MG63 (cell line): ENCODE data around the gene IFFO2. TPM values are rescaled to one million over a fixed set of nuclear protein-coding genes. Genes with fewer than 3 reads are reported as not detected.

Experiments
- DNase-seq: peaks from one replicate; pipeline ENCODE4 v3.0.0-alpha.2; 2020
- H3K27me3 ChIP-seq: fragments of 250-450 bp; sonication (Bioruptor Pico); 2 replicates; pipeline ENCODE4 v1.5.1; 2020; ENCODE audit warnings: mild to moderate bottlenecking, moderate library complexity
- H3K36me3 ChIP-seq: fragments of 250-450 bp; sonication (Bioruptor Pico); 2 replicates; pipeline ENCODE4 v1.5.1; 2020; ENCODE audit warnings: mild to moderate bottlenecking, moderate library complexity
- H3K4me3 ChIP-seq: fragments of 250-450 bp; sonication (Bioruptor Pico); 2 replicates; pipeline ENCODE4 v1.5.1; 2020; ENCODE audit warnings: mild to moderate bottlenecking, moderate library complexity
- H3K9me3 ChIP-seq: fragments of 250-450 bp; sonication (Bioruptor Pico); 2 replicates; pipeline ENCODE4 v1.5.1; 2020; ENCODE audit warnings: mild to moderate bottlenecking, moderate library complexity
- total RNA-seq: library from RNA; depleted of rRNA; stranded (reverse); fragments of >200 nt; shearing (Covaris generic); gene quantifications from 2 replicates; pipeline ENCODE4 v1.2.3, GENCODE V29; 2014; ENCODE audit warnings: low replicate concordance

The IFFO2 gene
- total RNA-seq, 1 experiment from 2014 or later: 3.9 TPM

GRCh38 chr1:18919197-18919905, 37.1 kb downstream of the IFFO2 start:
- H3K9me3 ChIP-seq: no peaks in the 10 kb centered on the region
- no peak for DNase-seq
- H3K27me3 ChIP-seq: no peaks in the 10 kb centered on the region
- no peaks in the 10 kb centered on the region for H3K36me3 ChIP-seq
- no peak overlapping the region for H3K4me3 ChIP-seq

- no peaks in the 10 kb centered on the region for H3K9me3 ChIP-seq
- no peak overlapping the region for H3K4me3 ChIP-seq
- no peaks in the 10 kb centered on the region for H3K27me3 ChIP-seq
- no peak for DNase-seq
- H3K36me3 ChIP-seq: no peaks in the 10 kb centered on the region
These were observed 38.1 kb downstream of the IFFO2 start for GRCh38 chr1:18918417-18918816.

GRCh38 chr1:18917071-18917799, 39.2 kb downstream of the IFFO2 start:
- no peaks in the 10 kb centered on the region for H3K27me3 ChIP-seq
- DNase-seq: no peak
- H3K4me3 ChIP-seq: no peak overlapping the region
- no peaks in the 10 kb centered on the region for H3K36me3 ChIP-seq
- H3K9me3 ChIP-seq: no peaks in the 10 kb centered on the region

GRCh38 chr1:18915341-18915740, 41.1 kb downstream of the IFFO2 start:
- H3K9me3 ChIP-seq: no peaks in the 10 kb centered on the region
- no peaks in the 10 kb centered on the region for H3K36me3 ChIP-seq
- H3K4me3 ChIP-seq: no peak overlapping the region
- no peaks in the 10 kb centered on the region for H3K27me3 ChIP-seq
- DNase-seq: no peak

GRCh38 chr1:18913065-18913835, 43.2 kb downstream of the IFFO2 start:
- Histone ChIP-seq H3K4me3 (no peak overlapping the region), H3K9me3 (no peaks in the 10 kb centered on the region), H3K36me3 (no peaks in the 10 kb centered on the region), H3K27me3 (no peaks in the 10 kb centered on the region)
- peak; percentile 58 for DNase-seq

GRCh38 chr1:18912550-18912949, 43.9 kb downstream of the IFFO2 start:
- Histone ChIP-seq H3K36me3 (no peaks in the 10 kb centered on the region), H3K4me3 (no peak overlapping the region), H3K9me3 (no peaks in the 10 kb centered on the region), H3K27me3 (no peaks in the 10 kb centered on the region)
- no peak for DNase-seq

GRCh38 chr1:18908911-18909771, 47.3 kb downstream of the IFFO2 start:
- no peak overlapping the region for H3K4me3 ChIP-seq
- no peaks in the 10 kb centered on the region for H3K36me3 ChIP-seq
- H3K9me3 ChIP-seq: no peaks in the 10 kb centered on the region
- H3K27me3 ChIP-seq: no peaks in the 10 kb centered on the region
- DNase-seq: no peak

- Histone ChIP-seq H3K36me3 (no peaks in the 10 kb centered on the region), H3K4me3 (no peak overlapping the region), H3K27me3 (no peaks in the 10 kb centered on the region), H3K9me3 (no peaks in the 10 kb centered on the region)
- no peak for DNase-seq
These were observed 48.3 kb downstream of the IFFO2 start for GRCh38 chr1:18907917-18908845.

GRCh38 chr1:18907021-18907916, 49.2 kb downstream of the IFFO2 start:
- no peaks in the 10 kb centered on the region for H3K36me3 ChIP-seq

GRCh38 chr1:18903291-18903756, 53.2 kb downstream of the IFFO2 start:
- Histone ChIP-seq H3K4me3 (peak overlapping the region; percentile 56), H3K36me3 (no peaks in the 10 kb centered on the region), H3K9me3 (no peaks in the 10 kb centered on the region), H3K27me3 (no peaks in the 10 kb centered on the region)
- no peak for DNase-seq

More at GRCh38 chr1:18907021-18907916, 49.2 kb downstream of the IFFO2 start:
- Histone ChIP-seq H3K27me3 (no peaks in the 10 kb centered on the region), H3K9me3 (no peaks in the 10 kb centered on the region), H3K4me3 (no peak overlapping the region)
- DNase-seq: peak; percentile 16

GRCh38 chr1:18902523-18903290, 53.8 kb downstream of the IFFO2 start, which contains the start of gene ALDH4A1:
Gene ALDH4A1 (minus strand): TSS chr1:18902555. CDS start chr1:18902523, 32 bp downstream.
- H3K36me3 ChIP-seq: no peaks in the 10 kb centered on the region
- H3K9me3 ChIP-seq: no peaks in the 10 kb centered on the region
- H3K27me3 ChIP-seq: no peaks in the 10 kb centered on the region
- DNase-seq: peak; percentile 99
- peak within 1 kb of the TSS; percentile 56 for H3K4me3 ChIP-seq

GRCh38 chr1:18901952-18902522, 54.4 kb downstream of the IFFO2 start:
- Histone ChIP-seq H3K4me3 (peak overlapping the region; percentile 56), H3K36me3 (no peaks in the 10 kb centered on the region), H3K27me3 (no peaks in the 10 kb centered on the region), H3K9me3 (no peaks in the 10 kb centered on the region)
- no peak for DNase-seq

- Histone ChIP-seq H3K27me3 (no peaks in the 10 kb centered on the region), H3K4me3 (peak overlapping the region; percentile 56; the same call in 1 of the 2 replicates), H3K9me3 (no peaks in the 10 kb centered on the region), H3K36me3 (no peaks in the 10 kb centered on the region)
- DNase-seq: no peak
These were observed 55.1 kb downstream of the IFFO2 start for GRCh38 chr1:18901147-18901951.
